SK-N-SH treated with all-trans-retinoic acid at 6 μM for 48 hours (cell line): Measurements from ENCODE around the gene RBM28.
A peak's percentile ranks its signal among the peaks of the same experiment; 100 is the strongest.

Experiments
- ATAC-seq: fragments of 200-7000 bp; cut with Tn5 transposase; 3 replicates; pipeline ENCODE4 v1.9.1; 2020; ENCODE audit warnings: mild to moderate bottlenecking, moderate library complexity
- BACH2 ChIP-seq: fragments of 250-450 bp; sonication (Bioruptor Pico); IDR thresholded peaks from 2 replicates; pipeline ENCODE4 v1.9.0; 2021; ENCODE audit warnings: mild to moderate bottlenecking, borderline replicate concordance
- CSDC2 ChIP-seq: fragments of 250-450 bp; sonication (Bioruptor Pico); IDR thresholded peaks from 2 replicates; pipeline ENCODE4 v1.5.0; 2020; ENCODE audit warnings: mild to moderate bottlenecking, moderate library complexity
- ESRRG ChIP-seq: fragments of 250-450 bp; sonication (Bioruptor Pico); IDR thresholded peaks from 2 replicates; pipeline ENCODE4 v1.6.1; 2021; ENCODE audit warnings: mild to moderate bottlenecking
- GLIS3 ChIP-seq: fragments of 250-450 bp; sonication (Bioruptor Pico); IDR thresholded peaks from 2 replicates; pipeline ENCODE4 v1.5.0; 2020; ENCODE audit warnings: mild to moderate bottlenecking, moderate library complexity
- ISL1 ChIP-seq: fragments of 250-450 bp; sonication (Bioruptor Pico); IDR thresholded peaks from 2 replicates; pipeline ENCODE4 v2.1.2; 2022; ENCODE audit warnings: mild to moderate bottlenecking, moderate library complexity
- OSR1 ChIP-seq: fragments of 250-450 bp; sonication (Bioruptor Pico); IDR thresholded peaks from 2 replicates; pipeline ENCODE4 v1.8.0; 2022; ENCODE audit warnings: moderate library complexity, mild to moderate bottlenecking, inconsistent platforms
- RARB ChIP-seq: fragments of 250-450 bp; sonication (Bioruptor Pico); IDR thresholded peaks from 2 replicates; pipeline ENCODE4 v1.8.0; 2021; ENCODE audit warnings: mild to moderate bottlenecking, moderate library complexity
- SNAI2 ChIP-seq: fragments of 250-450 bp; sonication (Bioruptor Pico); IDR thresholded peaks from 2 replicates; pipeline ENCODE4 v1.5.0; 2020; ENCODE audit warnings: mild to moderate bottlenecking, moderate library complexity
- ZC3H10 ChIP-seq: fragments of 250-450 bp; sonication (Bioruptor Pico); IDR thresholded peaks from 2 replicates; pipeline ENCODE4 v1.5.1; 2021; ENCODE audit warnings: mild to moderate bottlenecking, moderate library complexity
- ZFP30 ChIP-seq: fragments of 450-650 bp; formaldehyde crosslinking; IDR thresholded peaks from 2 replicates; pipeline ENCODE4 v1.5.0; 2022; ENCODE audit warnings: mild to moderate bottlenecking, moderate library complexity
- ZNF565 ChIP-seq: fragments of 450-650 bp; formaldehyde crosslinking; conservative IDR thresholded peaks from 2 replicates; pipeline ENCODE4 v1.5.0; 2020; ENCODE audit warnings: low read depth, mild to moderate bottlenecking, moderate library complexity
- ZNF70 ChIP-seq: fragments of 450-650 bp; formaldehyde crosslinking; IDR thresholded peaks from 2 replicates; pipeline ENCODE4 v1.5.0; 2020; ENCODE audit warnings: mild to moderate bottlenecking, moderate library complexity
- TF ChIP-seq, protein P1 (sequence below): fragments of 250-450 bp; sonication (Bioruptor Pico); IDR thresholded peaks from 2 replicates; pipeline ENCODE4 v1.8.0; 2021; ENCODE audit warnings: low read depth, mild to moderate bottlenecking, moderate library complexity, borderline replicate concordance
- TF ChIP-seq, protein P2 (sequence below): fragments of 250-450 bp; sonication (Bioruptor Pico); IDR thresholded peaks from 2 replicates; pipeline ENCODE4 v1.8.0; 2020; ENCODE audit warnings: mild to moderate bottlenecking, moderate library complexity, borderline replicate concordance
- TF ChIP-seq, protein P3 (sequence below): fragments of 250-450 bp; sonication (Bioruptor Pico); IDR thresholded peaks from 2 replicates; pipeline ENCODE4 v1.5.0; 2020; ENCODE audit warnings: mild to moderate bottlenecking, moderate library complexity
- TF ChIP-seq, protein P4 (sequence below): fragments of 250-450 bp; sonication (Bioruptor Pico); IDR thresholded peaks from 2 replicates; pipeline ENCODE4 v1.5.1; 2021; ENCODE audit warnings: mild to moderate bottlenecking, moderate library complexity

RBM28 gene

DNA sequence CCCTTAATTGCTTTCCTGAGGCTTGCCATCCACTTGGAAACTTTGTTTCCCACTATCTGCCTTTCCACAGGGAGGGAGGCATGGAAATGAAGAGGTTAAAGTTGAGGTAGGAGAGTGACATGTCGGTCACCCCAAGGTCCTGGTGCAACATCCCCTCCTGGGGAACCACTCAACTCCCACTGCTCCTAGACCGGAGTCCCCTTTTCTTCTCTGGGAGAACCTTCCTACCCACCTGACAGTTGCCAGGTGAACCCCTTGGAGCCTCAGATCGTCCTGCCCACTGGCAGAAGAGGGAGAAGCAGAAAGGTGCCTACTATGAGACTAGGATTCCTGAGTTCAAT, 44.4 kb upstream of the RBM28 start:
- peak; percentile 3; the same call in 2 of the 3 replicates for ATAC-seq
- TF ChIP-seq CSDC2 (CRISPR knock-in tag), result no peak
- no peak for TF ChIP-seq BACH2 (CRISPR knock-in tag)
- no peak for TF ChIP-seq OSR1 (CRISPR knock-in tag)
- TF ChIP-seq ZC3H10 (CRISPR knock-in tag), result no peak
- TF ChIP-seq ZFP30 (CRISPR knock-in tag), result no peak
- TF ChIP-seq, protein P1, sequence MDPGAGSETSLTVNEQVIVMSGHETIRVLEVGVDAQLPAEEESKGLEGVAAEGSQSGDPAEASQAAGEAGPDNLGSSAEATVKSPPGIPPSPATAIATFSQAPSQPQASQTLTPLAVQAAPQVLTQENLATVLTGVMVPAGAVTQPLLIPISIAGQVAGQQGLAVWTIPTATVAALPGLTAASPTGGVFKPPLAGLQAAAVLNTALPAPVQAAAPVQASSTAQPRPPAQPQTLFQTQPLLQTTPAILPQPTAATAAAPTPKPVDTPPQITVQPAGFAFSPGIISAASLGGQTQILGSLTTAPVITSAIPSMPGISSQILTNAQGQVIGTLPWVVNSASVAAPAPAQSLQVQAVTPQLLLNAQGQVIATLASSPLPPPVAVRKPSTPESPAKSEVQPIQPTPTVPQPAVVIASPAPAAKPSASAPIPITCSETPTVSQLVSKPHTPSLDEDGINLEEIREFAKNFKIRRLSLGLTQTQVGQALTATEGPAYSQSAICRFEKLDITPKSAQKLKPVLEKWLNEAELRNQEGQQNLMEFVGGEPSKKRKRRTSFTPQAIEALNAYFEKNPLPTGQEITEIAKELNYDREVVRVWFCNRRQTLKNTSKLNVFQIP, result no peak
- no peak for TF ChIP-seq ESRRG (CRISPR knock-in tag)
- no peak for TF ChIP-seq SNAI2
- TF ChIP-seq GLIS3, result no peak
- TF ChIP-seq, protein P2, sequence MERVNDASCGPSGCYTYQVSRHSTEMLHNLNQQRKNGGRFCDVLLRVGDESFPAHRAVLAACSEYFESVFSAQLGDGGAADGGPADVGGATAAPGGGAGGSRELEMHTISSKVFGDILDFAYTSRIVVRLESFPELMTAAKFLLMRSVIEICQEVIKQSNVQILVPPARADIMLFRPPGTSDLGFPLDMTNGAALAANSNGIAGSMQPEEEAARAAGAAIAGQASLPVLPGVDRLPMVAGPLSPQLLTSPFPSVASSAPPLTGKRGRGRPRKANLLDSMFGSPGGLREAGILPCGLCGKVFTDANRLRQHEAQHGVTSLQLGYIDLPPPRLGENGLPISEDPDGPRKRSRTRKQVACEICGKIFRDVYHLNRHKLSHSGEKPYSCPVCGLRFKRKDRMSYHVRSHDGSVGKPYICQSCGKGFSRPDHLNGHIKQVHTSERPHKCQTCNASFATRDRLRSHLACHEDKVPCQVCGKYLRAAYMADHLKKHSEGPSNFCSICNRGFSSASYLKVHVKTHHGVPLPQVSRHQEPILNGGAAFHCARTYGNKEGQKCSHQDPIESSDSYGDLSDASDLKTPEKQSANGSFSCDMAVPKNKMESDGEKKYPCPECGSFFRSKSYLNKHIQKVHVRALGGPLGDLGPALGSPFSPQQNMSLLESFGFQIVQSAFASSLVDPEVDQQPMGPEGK (CRISPR knock-in tag), result no peak
- no peak for TF ChIP-seq ZNF565 (CRISPR knock-in tag)

DNA sequence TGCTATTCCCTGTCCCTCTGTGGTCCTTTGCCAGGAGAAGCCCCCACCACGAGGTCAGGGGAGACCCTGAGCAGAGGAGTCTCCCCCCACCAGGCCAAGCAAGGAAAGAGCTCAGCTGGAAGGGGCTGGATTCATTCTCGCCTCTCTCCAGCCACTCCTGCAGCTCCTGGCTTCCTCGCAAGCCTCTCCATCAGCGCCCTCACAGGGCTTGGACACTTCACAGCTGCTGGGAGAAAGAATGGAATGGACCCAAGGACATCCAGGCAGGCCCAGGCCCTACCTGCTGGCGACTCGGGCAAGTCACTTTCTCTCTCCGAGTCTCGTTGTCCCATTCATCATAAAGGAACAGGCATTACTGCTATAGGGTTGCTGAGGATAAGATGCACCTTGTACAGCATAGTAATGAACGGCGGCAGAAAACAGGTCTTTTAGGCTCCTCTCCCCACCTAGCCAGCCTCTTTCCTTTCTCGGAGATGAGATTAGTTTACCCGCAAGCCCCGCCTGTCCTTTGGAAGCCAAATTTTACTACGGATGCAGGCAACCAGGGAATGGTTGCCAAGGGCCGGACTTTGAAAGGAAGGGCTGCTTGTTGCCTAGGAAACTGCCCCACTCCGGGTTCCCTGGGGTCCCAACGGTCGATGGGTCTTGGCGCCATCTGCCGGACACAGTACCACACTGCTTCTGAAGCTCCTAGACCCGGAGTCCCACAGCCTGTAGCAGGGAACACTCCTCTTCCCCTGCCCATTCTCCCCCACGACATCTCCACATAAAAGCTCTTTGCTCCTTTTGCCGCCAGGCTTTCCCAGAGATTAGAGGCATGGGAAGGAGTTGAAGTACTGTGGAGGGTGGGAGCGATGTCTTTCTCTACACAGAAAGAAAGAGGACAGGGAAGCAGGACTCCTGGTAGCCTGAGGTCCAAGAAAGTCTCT, 43.8 kb upstream of the RBM28 start:
- peak; percentile 92 for ATAC-seq
- TF ChIP-seq, protein P3, sequence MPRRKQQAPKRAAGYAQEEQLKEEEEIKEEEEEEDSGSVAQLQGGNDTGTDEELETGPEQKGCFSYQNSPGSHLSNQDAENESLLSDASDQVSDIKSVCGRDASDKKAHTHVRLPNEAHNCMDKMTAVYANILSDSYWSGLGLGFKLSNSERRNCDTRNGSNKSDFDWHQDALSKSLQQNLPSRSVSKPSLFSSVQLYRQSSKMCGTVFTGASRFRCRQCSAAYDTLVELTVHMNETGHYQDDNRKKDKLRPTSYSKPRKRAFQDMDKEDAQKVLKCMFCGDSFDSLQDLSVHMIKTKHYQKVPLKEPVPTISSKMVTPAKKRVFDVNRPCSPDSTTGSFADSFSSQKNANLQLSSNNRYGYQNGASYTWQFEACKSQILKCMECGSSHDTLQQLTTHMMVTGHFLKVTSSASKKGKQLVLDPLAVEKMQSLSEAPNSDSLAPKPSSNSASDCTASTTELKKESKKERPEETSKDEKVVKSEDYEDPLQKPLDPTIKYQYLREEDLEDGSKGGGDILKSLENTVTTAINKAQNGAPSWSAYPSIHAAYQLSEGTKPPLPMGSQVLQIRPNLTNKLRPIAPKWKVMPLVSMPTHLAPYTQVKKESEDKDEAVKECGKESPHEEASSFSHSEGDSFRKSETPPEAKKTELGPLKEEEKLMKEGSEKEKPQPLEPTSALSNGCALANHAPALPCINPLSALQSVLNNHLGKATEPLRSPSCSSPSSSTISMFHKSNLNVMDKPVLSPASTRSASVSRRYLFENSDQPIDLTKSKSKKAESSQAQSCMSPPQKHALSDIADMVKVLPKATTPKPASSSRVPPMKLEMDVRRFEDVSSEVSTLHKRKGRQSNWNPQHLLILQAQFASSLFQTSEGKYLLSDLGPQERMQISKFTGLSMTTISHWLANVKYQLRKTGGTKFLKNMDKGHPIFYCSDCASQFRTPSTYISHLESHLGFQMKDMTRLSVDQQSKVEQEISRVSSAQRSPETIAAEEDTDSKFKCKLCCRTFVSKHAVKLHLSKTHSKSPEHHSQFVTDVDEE (CRISPR knock-in tag), result peak; percentile 14; the same call in 1 of the 2 replicates
- TF ChIP-seq, protein P1, result no peak
- TF ChIP-seq, protein P4, sequence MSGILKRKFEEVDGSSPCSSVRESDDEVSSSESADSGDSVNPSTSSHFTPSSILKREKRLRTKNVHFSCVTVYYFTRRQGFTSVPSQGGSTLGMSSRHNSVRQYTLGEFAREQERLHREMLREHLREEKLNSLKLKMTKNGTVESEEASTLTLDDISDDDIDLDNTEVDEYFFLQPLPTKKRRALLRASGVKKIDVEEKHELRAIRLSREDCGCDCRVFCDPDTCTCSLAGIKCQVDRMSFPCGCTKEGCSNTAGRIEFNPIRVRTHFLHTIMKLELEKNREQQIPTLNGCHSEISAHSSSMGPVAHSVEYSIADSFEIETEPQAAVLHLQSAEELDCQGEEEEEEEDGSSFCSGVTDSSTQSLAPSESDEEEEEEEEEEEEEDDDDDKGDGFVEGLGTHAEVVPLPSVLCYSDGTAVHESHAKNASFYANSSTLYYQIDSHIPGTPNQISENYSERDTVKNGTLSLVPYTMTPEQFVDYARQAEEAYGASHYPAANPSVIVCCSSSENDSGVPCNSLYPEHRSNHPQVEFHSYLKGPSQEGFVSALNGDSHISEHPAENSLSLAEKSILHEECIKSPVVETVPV (CRISPR knock-in tag), result no peak
- TF ChIP-seq ISL1 (CRISPR knock-in tag) (no peak), BACH2 (CRISPR knock-in tag) (no peak)

DNA sequence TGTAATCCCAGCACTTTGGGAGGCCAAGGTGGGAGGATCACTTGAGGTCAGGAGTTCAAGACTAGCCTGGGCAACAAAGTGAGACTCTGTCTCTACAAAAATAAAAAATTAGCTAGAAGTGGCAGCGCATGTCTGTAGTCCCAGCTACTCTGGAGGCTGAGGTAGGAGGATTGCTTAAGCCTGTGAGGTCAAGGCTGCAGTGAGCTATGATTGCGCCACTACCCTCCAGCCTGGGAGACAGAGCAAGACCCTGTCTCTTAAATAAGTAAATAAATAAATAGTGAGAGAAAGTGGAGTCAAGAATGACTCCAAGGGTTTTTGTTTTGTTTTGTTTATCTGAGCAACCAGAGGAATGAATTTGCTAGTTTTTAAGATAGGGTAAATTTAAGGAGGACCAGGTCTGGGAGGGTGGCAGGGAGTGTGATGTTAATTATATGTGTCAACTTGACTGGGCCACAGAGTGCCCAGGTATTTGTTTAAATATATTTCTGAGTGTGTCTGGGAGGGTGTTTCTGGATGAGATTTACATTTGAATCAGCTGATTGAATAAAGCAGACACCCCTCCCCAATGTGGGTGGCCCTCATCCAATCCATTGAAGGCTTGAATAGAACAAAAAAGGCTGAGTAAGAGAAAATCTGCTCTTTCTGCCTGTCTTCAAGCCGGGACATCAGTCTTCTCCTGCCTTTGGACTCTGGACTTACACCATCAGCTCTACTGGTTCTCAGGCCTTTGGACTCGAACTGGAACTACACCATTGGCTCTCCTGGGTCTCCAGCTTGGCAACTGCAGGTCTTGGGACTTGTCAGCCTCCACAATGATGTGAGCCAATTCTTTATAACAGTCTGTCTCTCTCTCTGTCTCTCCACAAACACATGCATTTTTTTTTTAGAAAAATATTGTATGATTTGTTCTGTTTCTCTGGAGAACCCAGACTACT, 42.5 kb upstream of the RBM28 start:
- no peak for ATAC-seq
- TF ChIP-seq RARB (no peak), ZNF70 (CRISPR knock-in tag) (no peak), BACH2 (CRISPR knock-in tag) (no peak), ZFP30 (CRISPR knock-in tag) (no peak)
